Stimulated activated CD4-positive, alpha-beta T cell treated with anti-CD3 and anti-CD28 coated beads, Interleukin-4, amount 100 ng/mL, for 1 hour (primary cell): Measurements from ENCODE around the gene CLTCL1.

Source experiments
- DNase-seq: peaks from one replicate; pipeline ENCODE4 v3.0.0-alpha.2; 2020

The CLTCL1 gene

DNA sequence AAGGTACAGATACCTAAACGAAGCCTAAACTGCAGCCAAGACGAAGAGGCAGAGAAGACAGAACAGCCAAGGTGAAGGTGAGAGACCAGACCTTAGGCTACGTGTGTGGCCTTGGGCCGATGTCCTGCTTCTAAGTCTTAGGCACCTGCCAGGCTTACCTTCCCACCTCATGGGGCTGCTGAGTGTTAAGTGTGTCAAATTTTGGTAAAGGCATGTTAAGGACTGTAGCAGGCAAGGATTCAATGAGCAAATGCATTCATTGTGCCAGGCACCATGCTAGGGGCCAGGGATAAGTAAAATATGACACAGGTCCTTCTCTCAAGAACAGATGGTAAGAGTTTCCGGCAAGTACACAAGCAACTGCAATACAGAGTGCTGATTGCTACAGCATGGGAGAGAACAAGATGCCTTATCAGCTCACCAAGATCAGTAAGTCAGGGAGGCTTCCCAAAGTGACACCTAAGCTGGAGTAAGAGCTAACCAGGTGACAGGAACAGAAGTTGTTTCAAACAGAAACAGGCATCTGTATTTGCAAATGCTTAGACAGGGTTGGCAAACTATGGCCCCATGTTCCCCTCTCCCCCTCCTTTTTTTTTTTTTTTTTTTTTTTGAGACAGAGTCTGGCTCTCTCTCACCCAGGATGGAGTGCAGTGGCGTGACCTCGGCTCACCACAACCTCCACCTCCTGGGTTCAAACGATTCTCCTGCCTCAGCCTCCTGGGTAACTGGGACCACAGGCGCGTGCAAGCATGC lies 46.7 kb downstream of the CLTCL1 start:
- no peak for DNase-seq

DNA sequence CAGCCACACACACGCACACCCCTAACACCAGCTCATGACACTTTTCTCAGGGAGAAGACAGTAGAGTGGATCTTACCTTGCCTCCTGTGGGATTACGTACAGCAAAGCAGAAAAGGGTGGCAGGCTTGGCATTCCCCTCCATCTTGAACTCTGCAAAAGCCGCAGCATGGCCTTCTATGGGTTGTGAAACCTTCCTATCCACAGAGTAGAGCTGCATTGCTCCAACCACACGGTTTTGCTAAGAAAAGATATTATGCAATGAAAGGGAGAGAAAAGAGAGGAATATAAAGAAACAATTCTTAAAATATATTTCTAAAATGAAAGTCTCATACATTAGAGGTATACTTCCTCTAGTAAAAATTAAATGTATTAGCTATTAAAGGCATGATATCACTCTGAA lies 48.8 kb downstream of the CLTCL1 start:
- DNase-seq, result no peak

DNA sequence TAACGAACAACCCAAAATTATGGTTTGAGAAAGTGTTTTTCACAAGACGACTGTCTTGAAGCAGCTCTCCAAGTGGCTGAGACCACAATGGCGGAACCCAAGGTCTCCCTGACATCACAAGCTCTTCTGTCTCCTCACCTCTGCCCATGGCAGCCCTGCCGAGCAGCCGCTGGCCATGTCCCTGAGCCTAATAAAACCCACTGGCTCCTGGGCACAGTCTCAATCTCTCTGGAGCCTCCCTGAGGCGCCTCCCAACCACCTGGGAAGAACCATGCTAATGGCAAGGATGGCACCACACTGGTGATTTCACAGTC lies 50.0 kb downstream of the CLTCL1 start:
- DNase-seq, result no peak

DNA sequence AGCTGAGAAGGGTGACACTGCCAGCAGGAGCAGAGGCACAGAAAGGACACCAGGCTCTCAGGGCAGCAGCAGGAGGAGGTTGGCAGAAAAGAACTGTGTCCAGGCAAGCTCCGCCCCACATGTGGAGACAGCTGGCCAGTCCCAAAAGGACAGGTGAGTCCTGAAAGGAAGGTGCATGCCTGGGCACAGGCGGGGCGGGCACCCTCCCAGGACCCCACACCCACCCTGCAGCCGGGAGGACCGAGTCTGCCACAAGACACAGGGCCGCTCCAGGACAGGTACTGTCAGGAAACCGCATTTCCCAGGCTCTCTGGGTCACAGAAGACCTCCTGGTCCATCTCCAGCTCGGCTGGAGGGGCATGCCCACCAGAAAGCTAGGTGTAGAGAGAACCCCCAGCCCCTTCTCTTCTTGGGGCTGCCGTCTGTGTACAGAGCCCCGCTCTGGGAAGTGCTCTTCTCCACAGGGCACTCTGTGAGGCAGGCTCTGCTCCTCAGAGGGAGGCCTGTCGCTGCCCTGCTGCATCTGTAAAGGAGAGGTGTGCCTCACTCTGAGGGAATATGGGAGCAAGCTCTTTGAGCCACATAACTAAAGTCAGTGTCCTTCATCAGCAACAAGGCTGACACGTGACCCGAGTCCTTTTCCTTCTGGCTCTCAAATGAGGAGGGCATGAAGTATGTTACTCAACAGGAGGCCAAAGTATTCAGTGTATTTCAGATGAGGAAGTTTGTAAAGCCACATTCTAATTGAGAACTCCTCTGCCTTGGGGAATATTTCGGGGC lies 50.5 kb downstream of the CLTCL1 start:
- DNase-seq, result no peak

DNA sequence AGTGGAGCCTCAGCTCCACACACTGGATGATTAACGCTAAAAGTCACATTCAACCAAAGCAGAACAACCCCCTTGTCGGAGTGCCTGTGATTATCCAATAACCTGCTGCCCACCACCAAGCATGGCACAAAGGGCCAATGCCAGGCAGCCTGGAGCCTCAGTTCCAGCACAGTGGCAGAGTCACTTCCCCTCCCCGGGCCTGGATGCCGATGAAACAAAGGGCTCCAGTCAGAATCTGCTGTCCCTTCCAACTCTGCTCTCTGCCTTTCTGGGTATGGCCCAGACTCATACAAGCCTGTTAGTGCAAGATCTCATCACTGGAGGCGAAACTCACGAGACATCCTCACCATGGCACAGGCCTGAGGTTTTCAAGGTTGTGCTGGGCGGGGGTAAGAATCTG lies 52.1 kb downstream of the CLTCL1 start:
- no peak for DNase-seq

DNA sequence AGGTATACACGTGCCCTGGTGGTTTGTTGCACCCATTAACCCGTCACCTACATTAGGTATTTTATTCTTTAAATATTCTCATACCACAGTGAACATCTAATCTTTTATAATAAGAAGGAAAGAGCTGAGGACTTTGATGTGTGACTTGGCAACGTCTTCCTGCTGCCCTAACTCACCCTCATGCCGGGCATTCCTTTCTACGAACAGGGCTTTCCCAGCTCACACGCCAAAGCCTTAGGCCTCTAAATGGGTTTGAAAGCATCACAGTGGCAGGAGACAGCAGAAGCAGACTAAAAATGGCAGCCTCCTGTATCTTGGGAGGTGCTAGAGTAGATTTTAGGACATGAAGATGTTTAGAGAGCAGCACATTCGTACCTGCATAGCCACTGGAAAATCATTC lies 52.6 kb downstream of the CLTCL1 start:
- DNase-seq, result no peak

DNA sequence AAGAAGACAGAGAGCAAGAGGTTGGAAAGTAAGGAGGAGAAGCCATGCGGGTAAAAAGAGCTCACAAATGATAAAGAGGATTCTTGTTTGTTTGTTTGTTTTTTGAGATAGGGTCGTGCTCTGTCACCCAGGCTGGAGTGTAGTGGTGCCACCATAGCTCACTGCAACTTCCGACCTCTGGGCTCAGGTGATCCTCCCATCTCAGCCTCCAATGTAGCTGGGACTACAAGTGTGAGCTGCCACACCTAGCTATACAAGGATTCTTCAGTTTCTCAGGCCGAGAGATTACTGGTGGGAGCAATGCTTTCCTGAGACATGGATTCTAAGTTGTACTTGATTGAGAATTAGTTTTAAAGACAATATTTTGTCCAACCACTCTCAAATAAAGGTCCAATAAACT lies 55.6 kb downstream of the CLTCL1 start:
- no peak for DNase-seq

DNA sequence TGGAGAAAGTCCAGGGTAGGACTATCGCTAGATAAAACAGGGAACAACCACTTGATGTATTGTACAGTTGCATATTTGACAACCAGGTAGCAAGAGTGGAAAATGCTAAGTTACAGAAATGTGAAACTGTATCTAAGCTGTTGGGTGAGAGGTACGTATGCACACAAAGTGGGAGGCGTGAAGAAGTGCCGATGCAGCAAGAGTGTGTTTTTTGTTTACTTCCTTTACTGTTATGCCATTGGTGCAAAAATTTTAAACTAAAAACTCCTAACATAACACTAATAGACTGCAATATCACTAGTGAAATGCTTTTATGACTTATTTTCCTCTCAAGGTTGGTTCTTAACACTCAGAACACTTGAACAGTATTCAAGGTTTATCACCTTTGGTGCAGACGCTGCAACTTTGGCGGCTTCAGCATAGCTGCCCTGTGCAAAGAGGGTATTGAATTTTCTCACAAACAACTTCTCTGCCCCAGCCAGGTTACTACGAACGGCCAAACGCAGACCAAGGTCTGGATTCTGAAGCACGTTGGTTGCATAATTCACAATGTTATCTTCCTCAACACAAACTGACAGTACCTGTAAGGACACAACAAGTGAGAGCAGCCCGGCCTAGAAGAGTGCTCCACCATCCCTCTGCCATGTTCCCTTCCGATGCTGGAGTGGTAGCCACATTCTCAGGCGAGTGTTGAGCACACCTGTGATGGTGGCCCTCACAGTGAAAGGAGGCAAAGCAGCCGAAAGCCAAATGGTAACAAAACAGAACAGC lies 57.2 kb downstream of the CLTCL1 start:
- no peak for DNase-seq

DNA sequence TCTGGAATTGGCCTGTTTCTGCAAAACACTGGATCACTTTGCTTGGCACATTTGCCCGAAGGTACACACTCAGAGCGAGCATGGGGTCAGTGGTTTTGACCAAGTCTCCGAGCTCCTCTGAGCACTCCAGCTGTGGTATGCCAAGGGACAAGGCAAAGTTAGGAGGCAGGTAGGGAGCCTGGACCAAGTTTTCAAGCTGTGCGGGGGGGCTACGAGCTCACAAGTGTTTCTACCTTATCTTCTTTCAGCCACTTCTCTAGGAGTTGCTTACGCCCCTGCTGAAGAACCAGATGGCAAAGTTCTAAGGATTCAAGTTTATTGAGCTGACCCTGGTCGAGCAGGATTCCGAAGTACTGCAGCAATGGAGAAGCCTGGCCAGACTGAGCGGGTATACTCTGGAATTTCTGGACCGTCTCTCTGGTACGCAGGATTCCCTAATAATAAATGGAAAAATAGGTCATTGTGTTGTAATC lies 58.3 kb downstream of the CLTCL1 start:
- DNase-seq, result no peak

DNA sequence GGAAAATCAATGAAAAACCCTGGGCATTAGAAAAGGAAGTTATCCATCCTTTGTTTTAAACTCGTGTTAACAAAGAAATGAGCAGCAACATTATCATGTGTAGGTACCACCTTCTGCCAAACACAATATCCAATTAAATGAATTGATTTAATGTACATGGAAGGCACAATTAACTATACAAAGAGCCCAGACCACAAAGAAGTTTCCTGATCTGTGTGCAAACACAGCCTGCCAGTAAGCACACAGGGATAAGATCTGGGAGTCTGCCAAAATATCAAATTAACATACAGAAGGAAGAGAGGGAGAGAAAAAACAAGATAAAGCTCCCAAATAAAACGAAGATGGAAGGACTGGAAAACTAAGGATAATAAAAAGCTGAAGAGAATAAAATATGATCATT lies 58.9 kb downstream of the CLTCL1 start:
- no peak for DNase-seq

DNA sequence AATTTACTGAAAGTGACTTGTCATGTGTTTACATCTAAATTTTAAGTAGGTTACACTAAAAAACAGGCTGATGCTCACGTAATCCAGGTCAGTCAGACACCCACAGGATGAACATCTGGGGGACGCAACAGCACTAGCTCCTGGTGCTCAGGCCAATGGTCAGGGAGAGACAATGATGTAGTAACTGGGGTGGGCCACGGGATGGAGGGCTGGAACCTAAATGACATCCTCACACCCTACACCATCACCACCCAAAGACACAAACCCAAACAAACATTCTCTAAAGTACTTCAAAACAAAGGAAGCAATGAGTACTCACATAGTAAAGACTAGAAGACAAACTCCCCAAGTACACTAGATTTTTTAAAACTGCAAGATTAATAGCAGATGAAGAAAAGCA lies 59.5 kb downstream of the CLTCL1 start:
- DNase-seq, result no peak

DNA sequence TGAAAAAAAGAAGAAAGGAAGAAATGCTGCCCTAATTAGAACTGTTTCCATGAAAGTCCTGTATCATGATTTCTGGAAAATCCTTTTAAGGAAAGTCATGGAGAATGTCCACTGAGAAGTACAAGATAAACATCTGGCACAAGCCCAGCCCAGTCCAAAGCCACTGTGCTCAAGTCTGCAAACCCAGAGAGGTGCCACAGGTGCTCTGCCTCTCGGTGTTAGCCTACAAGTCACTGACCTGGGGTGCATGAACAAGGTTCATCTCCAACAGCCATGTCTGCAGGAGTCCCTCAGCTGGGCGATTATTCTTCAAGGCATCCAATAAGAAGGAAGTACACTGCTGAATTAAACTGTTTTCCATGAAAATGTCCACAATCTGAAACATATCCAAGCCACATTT lies 61.9 kb downstream of the CLTCL1 start:
- DNase-seq, result no peak

DNA sequence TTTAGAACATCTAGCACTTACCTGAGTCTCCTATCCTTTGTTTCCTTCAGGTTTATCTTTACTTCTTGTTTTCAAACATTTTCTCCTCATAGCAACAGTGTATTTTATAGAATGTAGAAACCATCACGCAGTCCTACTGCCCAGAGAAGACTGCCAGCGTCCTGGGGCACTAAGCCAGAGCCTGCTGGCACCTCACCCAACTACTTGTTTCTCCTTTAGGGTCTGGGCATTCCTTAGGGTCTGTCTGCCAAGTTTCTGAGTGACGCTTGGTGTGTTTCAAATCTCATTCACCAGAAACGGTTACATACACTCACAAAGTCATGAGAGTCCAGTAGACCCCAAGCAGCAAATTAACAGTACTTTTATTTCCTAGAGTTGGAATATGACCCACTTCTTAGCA lies 63.3 kb downstream of the CLTCL1 start:
- no peak for DNase-seq

DNA sequence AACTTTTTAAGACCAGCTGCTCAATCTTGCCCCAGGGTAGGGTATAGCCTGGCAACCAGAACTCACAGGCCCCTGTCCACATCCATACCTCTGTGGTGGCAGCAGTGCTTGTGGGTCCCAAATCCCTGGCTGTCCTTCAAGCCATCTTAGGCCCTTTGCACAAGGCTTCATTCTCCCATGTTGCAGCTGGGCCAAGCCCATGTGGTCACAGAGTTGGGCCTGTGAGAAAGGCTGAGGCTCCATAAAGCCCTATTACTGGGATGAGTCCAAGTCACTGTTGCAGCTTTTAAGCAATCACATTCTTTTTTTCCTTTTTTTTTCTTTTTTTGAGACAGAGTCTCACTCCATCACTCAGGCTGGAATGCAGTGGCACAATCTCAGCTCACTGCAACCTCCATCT lies 65.1 kb downstream of the CLTCL1 start:
- DNase-seq, result no peak

DNA sequence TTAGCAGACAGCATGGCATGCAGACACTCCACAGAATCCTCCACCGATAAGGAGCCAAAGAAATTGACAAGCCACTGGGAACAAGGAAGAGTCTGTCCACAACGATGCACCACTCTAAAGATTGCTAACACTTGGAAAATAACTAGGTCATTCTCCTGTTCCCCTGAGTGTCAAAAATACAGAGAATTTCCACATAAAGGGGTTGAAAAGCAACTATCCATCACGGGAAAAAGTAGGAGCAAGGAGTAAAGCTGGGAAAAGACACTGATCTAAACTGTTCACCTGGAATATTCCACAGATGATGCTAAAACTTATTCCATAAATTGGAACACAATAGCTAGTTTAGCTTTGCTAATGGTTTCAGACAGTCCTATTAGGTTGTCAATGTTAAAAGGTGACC lies 66.0 kb downstream of the CLTCL1 start:
- DNase-seq, result no peak

DNA sequence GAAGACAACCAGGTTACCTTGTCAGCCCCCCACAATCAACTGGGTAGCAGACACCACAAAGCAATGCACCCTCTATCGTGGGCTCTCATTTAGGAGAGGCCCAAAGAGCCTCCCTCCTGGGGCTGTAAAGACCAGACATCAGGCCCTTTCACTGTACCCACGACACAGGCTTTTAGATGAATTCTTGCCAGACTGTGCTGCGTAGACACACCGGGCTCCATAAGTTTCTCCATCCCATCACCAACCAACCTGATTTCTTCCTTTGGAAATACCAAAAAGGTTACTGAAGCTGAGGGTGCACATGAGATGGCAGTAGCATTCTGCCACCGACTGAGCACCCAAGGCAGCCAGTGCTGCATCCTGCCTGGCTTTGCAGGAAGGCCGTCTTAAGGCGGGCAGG lies 66.5 kb downstream of the CLTCL1 start:
- no peak for DNase-seq

DNA sequence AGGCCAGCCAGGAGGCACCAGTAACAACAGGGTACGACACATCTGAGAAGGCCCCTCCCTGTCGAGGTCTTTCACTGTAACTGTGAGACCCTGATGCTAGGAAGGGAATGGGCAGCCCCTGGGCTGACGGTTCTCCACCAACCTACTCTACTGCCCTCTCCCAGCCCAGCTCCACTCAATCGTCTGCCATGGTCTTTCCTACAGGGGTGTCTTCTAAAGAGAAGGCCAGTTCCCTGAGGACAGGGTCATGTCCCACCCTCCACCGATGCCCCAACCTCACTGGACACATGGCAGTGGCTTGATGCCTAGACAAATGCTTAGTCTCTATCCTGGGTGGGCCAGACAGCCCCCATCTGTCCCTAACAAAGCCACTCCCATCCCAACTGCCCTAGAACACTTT lies 67.0 kb downstream of the CLTCL1 start:
- no peak for DNase-seq

DNA sequence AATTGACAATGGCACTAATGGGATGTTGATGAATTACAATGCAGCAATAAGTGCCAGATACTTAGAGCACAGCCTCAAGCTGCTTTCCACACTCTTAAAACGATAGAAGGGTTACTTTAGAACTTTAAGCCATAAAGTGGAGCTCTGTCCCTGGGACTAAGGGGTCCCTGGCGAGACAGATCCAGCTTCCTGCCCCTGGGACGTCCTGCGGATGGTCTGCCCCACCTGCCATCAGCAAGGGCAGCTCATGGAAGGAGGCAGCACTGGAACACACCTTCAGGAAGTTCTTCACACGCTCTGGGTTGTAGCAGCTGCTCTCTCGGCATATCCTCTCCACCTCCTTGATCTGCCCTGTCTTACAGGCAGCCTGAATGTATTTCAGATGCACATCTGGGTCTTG lies 67.9 kb downstream of the CLTCL1 start:
- no peak for DNase-seq

DNA sequence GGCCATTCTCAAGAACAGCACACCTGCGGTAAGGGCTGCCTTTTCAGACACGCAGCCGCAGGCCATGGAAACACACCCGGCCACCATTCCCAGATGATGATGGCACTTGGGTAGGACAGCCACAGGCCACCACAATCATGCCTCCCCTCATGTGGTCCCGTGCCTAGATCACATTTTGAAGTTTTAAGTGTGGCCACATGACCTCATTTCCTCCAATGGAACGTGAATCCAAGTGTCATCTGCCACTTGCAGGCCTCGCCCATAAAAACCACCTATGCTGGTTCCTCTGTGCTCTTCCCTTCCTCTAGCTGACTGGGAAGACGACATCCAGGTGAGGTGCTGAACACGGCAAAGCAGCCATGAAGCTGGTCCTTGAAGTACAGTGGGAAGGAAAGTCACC lies 68.4 kb downstream of the CLTCL1 start:
- no peak for DNase-seq

DNA sequence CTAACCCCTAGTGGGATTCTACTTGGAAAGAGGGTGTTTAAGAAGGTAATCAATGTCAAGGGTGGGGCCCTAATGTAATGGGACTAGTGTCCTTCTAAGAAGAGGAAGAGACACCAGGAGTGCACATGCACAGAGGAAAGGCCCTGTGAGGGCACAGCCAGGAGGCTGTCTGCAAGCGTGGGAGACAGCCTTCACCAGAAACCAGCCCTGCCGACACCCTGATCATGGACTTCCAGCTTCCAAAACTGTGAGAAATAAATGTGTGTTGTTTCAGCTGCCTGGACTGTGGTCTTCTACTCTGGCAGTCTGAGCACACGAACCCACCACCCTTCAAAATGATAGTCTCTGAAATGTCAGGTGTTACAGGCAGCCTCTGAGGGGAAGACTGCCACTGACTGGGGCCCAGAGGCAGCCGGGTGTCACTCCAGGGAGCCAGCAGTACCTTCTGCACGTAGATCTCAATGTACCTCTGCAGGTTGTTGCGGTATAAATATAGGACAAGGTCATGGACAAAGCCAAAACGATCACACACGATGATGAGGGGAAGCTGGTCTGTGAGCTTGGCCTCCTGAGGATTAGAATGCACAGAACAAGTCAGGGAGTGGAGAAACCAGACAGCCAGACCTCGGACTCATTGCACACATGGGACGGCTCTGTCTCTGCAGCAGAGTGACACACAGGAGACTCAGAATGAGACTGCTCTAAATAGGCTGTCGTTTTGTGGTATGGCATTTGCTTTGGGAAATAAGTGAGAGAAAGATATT lies 69.1 kb downstream of the CLTCL1 start:
- no peak for DNase-seq

DNA sequence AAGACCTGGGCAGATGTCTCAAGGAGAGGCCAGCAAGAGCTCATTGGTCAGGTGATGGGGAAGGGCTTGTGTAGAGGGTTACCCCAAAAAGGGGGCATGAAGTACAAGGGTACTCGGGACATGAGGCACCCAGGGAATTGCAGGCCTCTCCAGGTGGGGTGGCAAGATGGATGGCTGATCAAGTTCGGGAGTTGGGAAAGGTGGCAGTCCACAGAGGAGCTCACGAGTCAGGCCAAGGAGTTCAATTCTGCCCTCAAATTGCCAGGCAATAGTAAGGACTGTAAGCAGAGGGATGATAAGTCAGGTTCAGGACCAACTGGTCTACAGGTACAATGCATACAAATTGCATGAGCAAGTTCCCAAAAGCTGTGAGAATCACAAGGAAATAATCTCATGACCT lies 70.7 kb downstream of the CLTCL1 start:
- DNase-seq, result no peak

DNA sequence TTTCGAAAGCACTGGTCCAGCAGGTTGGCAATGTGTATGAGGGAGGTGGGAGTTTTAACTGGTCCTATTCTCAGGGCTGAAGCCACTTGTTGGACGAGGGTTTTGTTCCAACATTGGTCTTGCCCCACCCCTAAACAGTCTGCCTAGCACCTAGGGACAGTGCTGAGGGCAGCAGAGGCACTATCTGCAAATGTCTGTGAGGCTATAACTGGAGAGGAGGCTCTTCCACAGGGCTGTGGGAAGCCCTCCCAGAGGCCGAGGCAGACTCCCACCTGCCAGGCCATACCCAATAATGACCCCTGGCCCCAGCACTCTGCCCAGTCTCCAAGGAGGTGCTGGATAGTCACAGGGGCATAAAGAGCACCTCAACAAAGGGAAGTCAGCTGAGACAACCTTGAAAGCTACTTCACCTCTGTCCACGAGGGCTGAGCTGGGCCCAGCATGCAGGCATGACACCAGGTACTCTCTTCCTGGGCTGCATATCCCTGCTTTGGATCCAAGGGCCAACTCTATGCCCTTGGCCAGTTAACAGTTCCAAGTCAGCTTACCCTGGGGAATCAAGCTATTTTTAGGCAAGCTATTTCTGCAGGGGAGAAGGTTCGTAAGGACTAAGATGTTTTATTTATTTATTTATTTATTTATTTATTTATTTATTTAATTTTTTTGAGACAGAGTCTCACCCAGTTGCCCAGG lies 72.8 kb downstream of the CLTCL1 start:
- DNase-seq, result no peak

DNA sequence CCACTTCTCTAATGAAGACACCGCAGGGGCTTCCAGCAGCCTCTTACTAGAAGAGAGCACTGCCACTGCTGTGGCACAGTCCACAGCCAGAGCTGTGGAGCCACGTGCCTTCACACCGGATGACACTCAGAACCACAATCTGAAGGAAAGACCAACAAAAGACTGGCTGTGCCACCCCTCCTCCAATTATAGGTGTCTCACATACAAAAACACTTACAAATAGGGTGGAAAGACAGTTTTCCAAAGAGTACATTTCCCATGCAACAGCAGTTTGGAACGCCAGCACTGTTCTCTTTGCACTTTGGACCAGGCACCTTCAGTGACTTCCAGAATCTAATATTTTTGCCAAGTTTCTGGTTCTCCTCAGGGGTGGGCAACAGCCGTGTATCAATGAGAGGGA lies 74.9 kb downstream of the CLTCL1 start:
- DNase-seq, result no peak
